ENCODE results near the gene TMEM9.
"Not testable (repeated sequence)": the region's sequence is repeated elsewhere in the genome, so short reads cannot be mapped to it uniquely, and the experiment has no call there.

The TMEM9 gene

GRCh38 chr1:201173736-201174135 is 19.5 kb upstream of the TMEM9 start:
- no peak for DNase-seq (ENCODE audit: low read depth in 2 of 2)

- DNase-seq (ENCODE audit: low read depth in 2 of 2): no peak
These were observed 18.8 kb upstream of the TMEM9 start for GRCh38 chr1:201172999-201173610.

- DNase-seq (ENCODE audit: low read depth in 2 of 2): no peak
These were observed 18.1 kb upstream of the TMEM9 start for GRCh38 chr1:201172326-201172725.

- peak; percentile 48 to 57 for DNase-seq (ENCODE audit: low read depth in 2 of 2)
These were observed 17.1 kb upstream of the TMEM9 start for GRCh38 chr1:201171063-201172036.

GRCh38 chr1:201170533-201171062 is 16.3 kb upstream of the TMEM9 start:
- peak; percentile 73 to 78 for DNase-seq (ENCODE audit: low read depth in 2 of 2)

- no peak for DNase-seq (ENCODE audit: low read depth in 2 of 2)
These were observed 15.8 kb upstream of the TMEM9 start for GRCh38 chr1:201169971-201170532.

- DNase-seq (ENCODE audit: low read depth in 2 of 2): no peak
These were observed 14.9 kb upstream of the TMEM9 start for GRCh38 chr1:201169203-201169602.

- DNase-seq (ENCODE audit: low read depth in 2 of 2): no peak
These were observed 13.0 kb upstream of the TMEM9 start for GRCh38 chr1:201167041-201167991.

- DNase-seq (ENCODE audit: low read depth in 2 of 2): no peak
These were observed 10.4 kb upstream of the TMEM9 start for GRCh38 chr1:201164645-201165044.

GRCh38 chr1:201163707-201164106 is 9.4 kb upstream of the TMEM9 start:
- DNase-seq (ENCODE audit: low read depth in 2 of 2): no peak

- DNase-seq (ENCODE audit: low read depth in 2 of 2): not testable (repeated sequence)
These were observed 8.8 kb upstream of the TMEM9 start for GRCh38 chr1:201163036-201163435.

- no peak for DNase-seq (ENCODE audit: low read depth in 2 of 2)
These were observed 3.7 kb upstream of the TMEM9 start for GRCh38 chr1:201157949-201158348.

GRCh38 chr1:201156819-201157218 is 2.5 kb upstream of the TMEM9 start:
- DNase-seq (ENCODE audit: low read depth in 2 of 2): no peak

- no peak for DNase-seq (ENCODE audit: low read depth in 2 of 2)
These were observed 2.1 kb upstream of the TMEM9 start for GRCh38 chr1:201156346-201156745.

GRCh38 chr1:201155354-201155753 is 1.1 kb upstream of the TMEM9 start:
- no peak for DNase-seq (ENCODE audit: low read depth in 2 of 2)

- no peak for DNase-seq (ENCODE audit: low read depth in 2 of 2)
These were observed 543 bp downstream of the TMEM9 start for GRCh38 chr1:201153474-201154388.

- DNase-seq (ENCODE audit: low read depth in 2 of 2): no peak
These were observed 4.9 kb downstream of the TMEM9 start for GRCh38 chr1:201149400-201149799.

GRCh38 chr1:201147396-201148015 is 6.8 kb downstream of the TMEM9 start:
- DNase-seq (ENCODE audit: low read depth in 2 of 2): no peak

GRCh38 chr1:201146626-201147390 is 7.5 kb downstream of the TMEM9 start:
- no peak for DNase-seq (ENCODE audit: low read depth in 2 of 2)
